ENCODE measurements around the gene SPHK1.

SPHK1 gene

DNA sequence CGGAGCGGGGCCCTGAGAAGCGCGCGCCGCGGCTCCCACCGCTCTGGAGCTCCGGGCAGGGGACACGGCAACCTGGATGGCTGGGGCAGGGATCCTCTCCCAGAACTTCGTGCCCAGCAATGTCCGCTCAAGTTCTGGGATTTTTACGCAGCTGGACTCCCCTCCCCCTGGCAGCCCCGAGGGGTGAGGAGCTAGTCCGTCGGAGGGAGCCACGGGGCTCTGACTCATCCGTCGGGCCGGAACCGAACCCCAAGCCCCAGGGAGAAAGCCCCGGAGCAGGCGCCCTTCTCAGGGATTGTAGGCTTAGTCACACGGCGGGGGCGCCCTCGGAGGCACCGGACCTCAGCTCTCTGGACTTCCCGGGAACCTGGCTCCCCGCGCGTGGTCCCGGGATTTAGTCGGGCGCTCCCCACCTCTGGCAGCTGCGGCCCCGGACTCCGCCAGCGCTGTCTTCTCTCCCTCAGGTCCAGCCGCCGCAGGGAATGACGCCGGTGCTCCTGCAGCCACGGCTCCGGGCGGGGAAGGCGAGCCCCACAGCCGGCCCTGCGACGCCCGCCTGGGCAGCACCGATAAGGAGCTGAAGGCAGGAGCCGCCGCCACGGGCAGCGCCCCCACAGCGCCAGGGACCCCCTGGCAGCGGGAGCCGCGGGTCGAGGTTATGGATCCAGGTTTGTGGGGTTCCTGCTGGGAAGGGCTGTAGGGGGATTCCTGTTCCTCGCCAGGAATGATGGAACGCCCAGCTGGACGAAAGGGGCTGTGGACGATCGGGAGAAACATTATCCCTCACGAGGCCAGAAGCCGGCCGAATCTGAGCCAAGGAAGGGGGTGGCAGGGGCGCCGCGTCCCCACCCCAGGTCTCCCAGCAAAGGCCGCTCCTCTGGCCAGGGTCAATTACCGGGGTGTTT is 830 bp downstream of the SPHK1 start:
- DNase-seq (ENCODE audit: low spot score): no peak

DNA sequence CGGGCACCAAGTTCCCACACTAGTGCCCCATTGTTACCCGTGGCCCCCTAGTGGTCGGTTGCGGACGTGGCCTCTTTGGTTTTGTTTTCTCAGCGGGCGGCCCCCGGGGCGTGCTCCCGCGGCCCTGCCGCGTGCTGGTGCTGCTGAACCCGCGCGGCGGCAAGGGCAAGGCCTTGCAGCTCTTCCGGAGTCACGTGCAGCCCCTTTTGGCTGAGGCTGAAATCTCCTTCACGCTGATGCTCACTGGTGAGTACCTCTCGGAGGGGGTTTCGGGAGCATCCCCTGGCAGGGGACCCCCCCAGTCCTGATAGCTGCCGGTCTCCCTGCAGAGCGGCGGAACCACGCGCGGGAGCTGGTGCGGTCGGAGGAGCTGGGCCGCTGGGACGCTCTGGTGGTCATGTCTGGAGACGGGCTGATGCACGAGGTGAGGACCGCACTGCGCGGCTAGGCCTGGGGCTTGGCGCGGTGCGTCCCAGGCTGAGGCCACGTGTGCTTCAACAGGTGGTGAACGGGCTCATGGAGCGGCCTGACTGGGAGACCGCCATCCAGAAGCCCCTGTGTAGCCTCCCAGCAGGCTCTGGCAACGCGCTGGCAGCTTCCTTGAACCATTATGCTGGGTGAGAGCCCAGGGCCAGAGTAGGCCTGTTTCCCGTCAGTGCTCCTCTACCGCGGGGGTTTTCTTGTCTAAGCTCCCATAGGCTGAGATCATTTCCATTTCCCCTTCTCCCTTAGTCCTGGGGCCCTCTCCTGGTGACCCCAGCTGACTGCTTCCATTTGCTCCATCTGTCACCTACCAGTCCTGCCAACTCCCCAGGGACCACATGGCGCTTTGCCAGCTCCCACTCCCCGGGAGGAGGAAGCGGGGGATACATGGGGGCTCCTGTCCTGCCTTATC is 1.7 kb downstream of the SPHK1 start:
- DNase-seq (ENCODE audit: low spot score): peak; percentile 82

DNA sequence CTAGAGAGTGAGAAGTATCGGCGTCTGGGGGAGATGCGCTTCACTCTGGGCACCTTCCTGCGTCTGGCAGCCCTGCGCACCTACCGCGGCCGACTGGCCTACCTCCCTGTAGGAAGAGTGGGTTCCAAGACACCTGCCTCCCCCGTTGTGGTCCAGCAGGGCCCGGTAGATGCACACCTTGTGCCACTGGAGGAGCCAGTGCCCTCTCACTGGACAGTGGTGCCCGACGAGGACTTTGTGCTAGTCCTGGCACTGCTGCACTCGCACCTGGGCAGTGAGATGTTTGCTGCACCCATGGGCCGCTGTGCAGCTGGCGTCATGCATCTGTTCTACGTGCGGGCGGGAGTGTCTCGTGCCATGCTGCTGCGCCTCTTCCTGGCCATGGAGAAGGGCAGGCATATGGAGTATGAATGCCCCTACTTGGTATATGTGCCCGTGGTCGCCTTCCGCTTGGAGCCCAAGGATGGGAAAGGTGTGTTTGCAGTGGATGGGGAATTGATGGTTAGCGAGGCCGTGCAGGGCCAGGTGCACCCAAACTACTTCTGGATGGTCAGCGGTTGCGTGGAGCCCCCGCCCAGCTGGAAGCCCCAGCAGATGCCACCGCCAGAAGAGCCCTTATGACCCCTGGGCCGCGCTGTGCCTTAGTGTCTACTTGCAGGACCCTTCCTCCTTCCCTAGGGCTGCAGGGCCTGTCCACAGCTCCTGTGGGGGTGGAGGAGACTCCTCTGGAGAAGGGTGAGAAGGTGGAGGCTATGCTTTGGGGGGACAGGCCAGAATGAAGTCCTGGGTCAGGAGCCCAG is 2.8 kb downstream of the SPHK1 start:
- DNase-seq (ENCODE audit: low spot score): no peak

DNA sequence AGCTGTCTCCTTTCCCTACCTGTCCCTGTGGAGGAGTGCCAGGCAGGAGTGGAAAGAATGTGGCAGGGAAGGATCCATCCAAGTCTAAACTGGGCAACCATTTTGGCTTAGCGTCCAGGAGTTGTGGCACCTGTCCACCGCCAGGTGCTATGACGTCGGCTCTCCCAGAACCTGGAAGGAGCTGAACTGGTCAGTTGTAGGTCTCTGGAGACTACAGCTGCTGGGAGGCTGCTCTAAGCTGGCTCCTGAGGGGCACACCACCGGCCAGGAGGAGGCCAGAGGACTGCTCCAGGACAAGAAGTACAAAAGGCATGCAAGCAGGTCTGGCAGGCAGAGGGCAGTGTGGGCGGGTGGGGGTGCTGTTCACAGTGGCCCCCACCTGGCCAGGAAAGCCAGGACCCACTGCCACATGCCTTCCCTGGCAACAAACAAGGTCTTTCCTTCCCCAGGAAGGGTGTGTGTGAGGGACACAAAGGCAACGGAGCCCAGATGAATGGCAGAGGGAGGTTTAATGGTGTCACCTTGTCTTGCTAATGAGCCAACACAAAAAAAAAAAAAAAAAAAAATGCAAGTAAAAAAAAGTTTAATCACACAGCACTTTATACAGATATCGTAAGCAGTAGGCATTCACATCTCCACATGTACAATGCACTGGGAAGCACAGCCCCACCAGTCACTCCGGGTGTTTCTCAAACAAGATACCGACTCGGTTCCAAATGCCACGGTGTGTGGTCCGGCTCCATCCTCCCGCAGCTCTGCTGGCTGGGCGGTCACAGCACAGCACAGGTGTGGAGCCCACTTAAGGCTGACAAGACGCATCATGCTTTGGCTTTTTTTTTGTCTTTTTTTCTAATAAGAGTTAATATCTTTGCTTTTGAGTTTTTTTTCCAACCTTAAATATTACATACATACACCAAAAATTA is 4.8 kb downstream of the SPHK1 start:
- no peak for DNase-seq (ENCODE audit: low spot score)

DNA sequence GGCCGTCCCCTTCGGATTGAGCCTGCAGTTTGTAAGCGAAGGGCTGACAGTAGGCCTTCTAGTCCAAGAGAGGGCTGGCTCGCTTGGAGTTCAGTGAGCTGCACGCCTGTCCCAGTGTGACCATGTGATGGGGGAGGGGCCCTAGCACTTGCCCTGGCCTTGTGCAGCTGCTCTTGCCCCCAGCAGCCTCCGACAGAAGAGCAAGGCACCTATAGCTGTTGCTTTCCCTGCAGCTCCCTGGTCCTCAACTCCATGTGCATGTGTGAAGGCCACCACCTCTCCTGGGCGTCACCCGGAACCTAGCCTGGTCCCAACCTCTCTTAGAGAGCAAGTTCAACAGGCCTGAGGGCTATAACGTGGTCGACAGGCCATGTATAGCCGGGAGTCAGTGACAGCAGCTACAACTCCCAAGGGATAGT is 5.6 kb downstream of the SPHK1 start:
- no peak for DNase-seq (ENCODE audit: low spot score)

DNA sequence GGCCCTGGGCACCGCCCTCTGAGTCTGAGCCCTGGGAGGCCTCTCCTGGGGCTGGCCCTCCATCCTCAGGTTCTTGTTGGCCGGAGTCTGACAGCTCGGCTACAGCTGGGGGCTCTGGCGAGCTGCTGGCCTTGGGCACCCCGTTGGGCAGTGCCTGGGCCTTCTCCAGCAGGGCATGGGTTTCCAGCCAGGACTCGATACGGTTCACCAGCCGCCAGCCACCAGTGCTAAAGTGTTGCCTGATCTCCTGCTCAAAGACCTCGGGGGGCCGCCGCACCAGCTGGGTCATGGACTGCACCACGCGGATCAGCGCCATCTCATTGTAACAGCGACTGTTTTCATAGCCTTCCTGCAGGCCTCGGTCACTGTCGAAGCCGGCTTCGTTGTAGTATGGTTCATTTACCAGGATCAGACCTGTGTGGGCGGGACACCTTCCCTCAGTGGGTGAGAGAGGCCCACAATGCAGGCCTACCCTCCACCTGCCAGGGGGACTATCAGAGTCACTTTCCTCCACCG is 6.8 kb downstream of the SPHK1 start:
- DNase-seq (ENCODE audit: low spot score): no peak

DNA sequence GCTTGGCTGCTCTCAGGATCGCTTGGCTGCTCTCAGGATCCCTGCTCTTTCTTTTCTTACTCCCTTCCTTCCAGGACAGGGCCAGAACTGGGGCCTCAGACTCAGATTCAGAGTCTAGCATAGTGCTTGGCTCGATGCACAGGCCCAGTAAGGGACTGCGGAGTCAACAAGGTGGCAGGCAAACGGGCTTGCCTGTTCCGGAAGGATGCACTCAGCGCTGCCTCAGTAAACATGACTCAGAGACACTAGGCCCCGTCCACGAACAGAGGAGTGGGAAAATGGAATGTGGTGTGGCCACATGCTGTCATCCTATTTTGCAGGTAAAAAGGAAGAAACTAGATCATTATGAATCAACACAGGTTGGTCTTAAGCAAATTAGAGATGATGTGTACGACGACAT is 9.8 kb downstream of the SPHK1 start:
- DNase-seq (ENCODE audit: low spot score): no peak

DNA sequence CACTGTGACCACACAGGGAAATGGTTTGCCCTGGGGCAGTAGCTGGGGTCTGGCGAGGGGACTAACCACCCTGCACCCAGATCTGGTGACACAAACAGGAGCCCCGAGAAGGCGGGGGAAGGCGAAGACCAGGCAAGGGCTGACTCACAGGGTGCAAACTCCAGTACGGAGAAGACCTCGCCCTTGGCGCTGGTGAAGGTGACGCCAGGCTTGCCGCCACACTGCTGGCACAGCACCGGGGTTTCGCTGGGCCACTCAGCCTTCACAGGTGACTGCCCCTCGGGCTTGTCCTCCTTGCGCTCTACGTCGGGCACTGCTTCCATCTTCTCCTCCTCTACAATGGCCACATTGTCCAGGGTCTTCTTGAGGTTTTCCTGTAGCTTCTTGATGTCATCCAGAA is 11.6 kb downstream of the SPHK1 start:
- DNase-seq (ENCODE audit: low spot score): no peak

DNA sequence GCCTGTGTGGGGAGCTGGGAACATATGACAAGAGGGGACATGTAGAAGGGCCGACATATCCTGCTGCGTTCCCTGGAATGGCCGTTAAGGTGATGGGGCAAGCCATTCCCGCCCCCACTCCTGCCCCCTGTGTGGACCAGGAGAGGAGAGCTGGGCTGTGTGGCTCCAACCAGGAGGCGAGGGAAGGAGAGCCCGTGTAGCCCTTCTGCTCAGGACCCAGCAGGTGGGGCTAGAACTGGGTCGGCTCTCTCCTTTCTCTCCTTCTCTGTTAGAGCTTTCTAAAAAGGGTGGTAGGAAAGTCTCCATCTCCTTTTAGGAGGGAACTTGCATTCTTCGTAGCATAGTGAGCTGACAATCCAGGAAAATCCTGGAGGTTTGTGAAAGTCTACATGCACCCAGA is 12.8 kb downstream of the SPHK1 start:
- DNase-seq (ENCODE audit: low spot score): no peak

DNA sequence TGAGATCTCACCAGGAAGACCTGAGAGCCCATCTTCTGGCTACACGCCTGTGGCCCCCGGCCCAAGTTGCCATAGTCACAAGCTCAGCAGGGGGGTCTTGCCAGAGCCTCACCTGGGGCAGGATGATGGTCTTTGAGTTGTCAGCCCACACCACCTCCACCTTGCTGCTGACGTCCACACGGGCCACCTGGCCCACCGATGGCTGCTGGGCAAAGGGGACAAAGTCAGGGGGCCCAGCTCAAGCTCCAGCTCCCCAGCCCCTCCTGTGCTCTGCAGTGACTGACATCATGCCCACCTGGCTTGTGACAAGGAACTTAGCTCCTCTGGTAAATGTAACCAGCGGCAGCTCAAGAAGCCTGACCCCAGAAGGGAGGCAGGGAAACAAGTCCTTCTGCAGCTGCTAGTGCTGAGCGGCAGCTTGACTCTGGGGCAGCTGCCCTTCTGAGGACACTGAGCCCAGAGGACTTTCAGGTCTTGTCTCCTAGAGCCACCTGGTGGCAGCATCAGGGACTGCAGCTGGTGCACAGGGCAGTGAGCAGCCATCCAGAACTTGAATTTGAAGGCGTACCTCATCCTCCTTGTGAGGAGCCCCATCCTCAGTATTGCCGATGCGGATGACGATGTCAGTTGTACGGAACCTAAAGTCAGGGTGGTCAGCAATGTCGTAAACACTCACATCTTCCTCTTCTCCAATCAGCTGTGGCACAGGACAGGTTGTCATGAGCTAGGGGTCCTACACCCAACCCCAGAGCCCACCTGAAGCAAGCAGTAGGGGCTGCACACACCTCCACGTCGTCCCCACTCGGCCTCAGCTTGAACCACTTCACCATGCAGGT is 13.5 kb downstream of the SPHK1 start:
- DNase-seq (ENCODE audit: low spot score): peak; percentile 78

DNA sequence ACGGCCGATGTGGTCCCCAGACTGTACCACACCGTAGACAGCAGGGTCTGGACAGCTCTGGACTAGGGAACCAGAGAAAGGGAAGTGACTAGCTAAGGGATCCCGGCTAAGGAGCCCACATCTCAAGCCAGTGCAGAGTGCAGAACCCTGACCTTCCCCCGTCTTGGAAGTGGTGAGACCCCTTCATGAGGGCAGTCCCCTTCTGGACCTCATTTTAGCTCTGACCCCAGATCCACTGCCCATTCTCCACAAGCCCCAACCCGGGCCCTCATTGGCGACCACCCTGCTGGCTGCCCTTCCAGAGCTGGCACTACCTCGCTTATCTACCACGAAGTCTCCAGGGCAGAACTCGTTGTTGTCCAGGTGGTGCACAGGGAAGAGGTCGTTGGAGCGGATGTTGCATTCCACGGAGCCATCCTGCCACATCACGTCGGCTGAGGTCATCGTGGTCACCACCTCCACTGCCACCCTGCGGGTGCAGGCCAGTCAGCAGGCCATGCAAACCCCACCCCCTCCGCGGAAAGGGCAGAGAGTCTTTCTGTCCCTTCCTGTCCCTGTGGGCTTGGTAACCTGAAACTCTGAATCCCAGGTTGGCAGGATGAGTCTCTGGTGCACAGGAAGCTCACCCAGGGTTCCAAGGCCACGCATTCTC is 14.2 kb downstream of the SPHK1 start:
- no peak for DNase-seq (ENCODE audit: low spot score)

DNA sequence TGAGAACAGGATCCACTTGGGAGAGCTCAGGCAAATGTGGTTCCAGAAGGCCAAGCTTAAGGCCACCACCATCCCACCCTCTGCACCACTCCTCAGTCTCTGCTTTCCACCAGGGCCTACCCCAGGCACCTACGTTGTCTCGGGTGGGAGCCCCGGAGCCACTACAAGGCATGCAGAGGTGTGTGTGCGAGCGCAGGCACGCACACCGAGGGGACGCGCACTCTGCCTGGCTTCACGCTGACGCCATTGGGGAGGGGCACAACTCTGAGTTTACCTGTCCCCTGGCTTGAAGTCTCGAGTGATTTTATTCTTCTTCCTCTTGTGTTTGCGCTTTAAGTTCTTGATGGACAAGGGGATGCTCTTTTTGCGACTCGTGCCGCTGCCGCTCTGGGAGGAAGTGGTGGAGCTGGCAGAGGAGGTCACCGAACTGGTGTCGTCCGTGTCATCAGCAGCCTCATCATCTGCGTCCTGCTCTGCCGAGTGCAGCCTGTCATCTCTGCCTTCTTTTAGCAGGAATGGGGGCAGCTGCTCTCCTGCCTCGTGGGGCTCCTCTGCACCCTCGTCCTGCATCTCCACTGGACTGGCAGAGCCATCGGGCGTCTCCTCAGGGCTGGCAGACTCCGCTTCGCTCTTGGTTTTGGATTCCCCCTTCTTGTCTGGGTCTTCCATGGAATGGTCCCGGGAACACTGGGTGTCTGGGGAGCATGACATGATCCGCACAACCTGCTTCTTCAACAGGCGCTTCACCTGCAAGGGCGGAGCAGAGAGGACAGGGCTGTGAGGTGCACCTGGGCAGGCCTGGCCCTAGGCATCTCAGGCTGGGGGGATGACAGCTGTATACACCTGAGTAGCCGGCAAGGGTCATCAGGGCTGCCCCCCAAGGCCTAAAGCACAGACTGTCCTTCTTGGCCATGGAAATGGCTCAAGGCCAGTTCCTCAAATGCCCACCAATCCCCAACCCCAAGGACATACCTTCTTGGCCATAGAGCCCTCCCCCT is 15.1 kb downstream of the SPHK1 start:
- DNase-seq (ENCODE audit: low spot score): no peak

DNA sequence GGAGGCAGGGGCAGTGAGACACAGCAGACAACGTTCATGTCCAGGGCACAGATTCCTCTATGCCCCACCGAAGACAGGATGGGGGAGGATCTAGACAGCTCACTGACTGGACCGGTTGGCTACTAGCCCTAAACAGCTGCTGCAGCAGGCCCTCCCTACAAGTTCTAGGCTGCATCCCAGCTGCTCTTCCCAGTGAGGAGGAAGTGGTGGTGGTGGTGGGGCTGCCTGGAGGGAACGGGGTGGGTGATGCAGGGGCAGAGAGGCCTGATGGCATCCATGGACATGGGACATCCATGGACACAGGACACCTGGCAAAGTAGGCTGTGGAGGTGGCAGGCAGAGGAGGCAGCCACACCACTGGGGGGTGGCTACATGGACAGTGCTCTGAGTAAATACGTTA is 18.3 kb downstream of the SPHK1 start:
- DNase-seq (ENCODE audit: low spot score): no peak

DNA sequence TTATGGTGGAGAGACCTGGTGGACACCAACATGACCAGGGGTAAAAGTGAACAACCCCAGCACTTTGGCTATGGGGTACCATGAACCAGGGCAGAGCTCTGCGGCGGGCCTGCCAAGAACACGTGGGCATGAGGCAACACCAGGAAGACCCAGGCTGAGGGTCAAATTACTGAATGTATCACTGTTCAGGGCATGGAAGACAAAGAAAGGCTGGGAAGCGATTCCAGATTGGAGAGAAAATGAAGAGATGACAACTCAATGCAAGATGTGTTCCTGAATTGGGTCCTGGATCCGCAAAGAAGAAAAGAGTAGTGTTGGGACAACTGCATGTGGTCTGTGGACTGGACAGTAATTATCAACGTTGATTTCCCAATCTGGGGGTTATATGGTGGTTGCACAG is 19.8 kb downstream of the SPHK1 start:
- no peak for DNase-seq (ENCODE audit: low spot score)

DNA sequence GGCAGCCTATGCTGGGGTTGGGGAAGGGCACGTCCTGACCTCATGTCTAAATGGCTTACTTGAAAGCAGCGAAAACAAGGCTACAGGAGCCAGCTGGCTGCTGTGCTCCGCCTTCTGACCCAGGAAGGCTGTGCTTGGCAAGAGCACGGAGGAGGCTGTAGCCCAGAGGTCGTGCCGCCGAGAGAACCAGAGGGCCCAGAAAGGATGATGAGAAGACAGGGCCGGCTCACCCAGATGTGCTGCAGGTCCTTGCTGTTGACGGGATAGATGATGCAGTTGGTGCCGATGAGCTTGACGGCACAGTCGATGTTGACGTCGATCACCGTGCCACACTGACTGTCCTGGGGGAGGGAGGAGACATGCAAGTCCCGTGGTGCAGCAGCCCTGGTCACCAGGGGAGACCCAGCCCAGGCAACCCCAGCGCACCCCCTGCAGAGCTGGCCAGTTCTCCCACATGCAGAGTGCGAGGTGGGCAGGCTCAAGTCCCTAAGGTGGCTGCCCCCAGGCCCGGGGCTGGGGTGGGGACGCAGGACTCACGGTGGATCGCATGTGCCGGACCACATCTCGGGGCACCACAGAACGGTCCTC is 20.7 kb downstream of the SPHK1 start:
- no peak for DNase-seq (ENCODE audit: low spot score)

DNA sequence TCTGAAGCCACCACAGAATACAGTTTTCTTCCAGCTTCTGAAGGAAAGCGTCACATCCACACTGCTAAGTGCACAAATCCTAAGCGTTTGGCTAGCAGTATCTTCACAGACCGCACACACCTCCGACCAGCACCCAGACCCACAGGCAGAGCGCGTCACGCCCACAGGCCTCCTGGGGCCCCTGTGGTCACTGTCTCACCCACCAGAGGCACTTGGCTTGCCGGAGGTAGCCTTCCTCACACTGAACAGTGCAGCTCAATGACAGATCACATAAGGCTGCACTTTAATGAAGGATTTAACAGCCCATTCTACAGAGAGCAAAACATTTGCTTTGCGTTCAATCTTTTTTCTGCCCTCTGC is 21.2 kb downstream of the SPHK1 start:
- no peak for DNase-seq (ENCODE audit: low spot score)

DNA sequence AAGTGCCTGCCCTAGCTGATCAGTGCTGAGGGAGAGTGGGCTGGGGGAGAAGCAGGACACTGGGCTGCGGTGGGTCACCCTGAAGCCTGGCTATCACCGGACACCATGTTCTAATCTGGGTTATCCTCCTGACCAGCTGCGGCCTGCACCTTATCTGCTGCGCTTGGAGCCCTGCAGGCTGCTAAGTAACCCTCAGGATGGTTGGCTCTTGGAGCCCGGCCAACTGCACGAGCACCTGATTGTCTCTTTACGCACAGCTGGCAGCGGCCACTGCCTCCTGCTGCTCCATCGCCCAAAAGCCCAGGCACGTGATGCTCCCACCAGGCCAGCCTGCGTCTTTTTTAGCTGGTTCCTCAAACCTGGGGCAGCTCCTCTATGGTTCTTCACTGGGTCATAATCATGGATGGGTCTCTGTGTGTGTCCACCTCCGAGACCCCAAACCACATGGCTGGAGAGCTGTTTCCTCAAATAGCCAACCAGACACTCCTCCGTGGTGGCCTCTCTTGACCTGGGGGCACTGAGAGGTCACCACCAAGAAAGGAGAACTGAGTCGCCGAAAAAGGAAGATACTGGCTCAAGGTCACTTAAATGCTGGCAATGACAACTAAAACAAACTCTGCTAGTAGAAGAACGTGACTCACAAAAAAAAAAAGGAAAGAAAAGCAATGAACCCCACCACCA is 21.7 kb downstream of the SPHK1 start:
- no peak for DNase-seq (ENCODE audit: low spot score)
